ENCODE measurements around the gene TSSC4.

The TSSC4 gene

GRCh38 chr11:2428322-2428795, 27.8 kb downstream of the TSSC4 start:
- DNase-seq (ENCODE audit: low read depth): no peak
- TF ChIP-seq CTCF (IDR thresholded peaks at IDR 0.05; ENCODE audit: control insufficient read depth, extremely low read depth, insufficient read depth): peak; percentile 91
- H3K4me3 ChIP-seq (ENCODE audit: low read depth, low read length): no peak overlapping the region

DNA sequence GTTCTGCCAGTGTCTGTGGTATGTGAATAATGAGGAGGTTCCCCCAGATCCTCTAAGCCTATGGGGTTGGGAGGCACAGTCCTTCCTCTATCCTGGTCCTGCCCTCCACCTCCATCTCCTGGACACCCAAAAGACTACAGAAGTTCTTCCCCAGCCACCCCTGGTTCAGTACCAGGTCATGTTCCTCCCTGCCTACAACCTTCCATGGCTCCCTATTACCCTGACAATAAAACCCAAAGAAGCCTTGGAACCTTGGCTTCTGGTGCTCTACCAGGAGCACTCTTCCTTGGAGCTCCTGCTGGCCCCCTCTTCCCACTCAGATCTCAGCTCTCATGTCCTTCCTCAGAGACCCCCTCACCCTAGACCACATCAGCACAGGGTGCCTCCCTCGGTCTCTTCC, 30.8 kb downstream of the TSSC4 start:
- TF ChIP-seq CTCF (IDR thresholded peaks at IDR 0.05; ENCODE audit: control insufficient read depth, extremely low read depth, insufficient read depth): no peak
- no peak for DNase-seq (ENCODE audit: low read depth)
- no peak overlapping the region for H3K4me3 ChIP-seq (ENCODE audit: low read depth, low read length)

GRCh38 chr11:2432171-2432621, 31.6 kb downstream of the TSSC4 start:
- DNase-seq (ENCODE audit: low read depth): no peak
- no peak overlapping the region for H3K4me3 ChIP-seq (ENCODE audit: low read depth, low read length)
- TF ChIP-seq CTCF (IDR thresholded peaks at IDR 0.05; ENCODE audit: control insufficient read depth, extremely low read depth, insufficient read depth): no peak

DNA sequence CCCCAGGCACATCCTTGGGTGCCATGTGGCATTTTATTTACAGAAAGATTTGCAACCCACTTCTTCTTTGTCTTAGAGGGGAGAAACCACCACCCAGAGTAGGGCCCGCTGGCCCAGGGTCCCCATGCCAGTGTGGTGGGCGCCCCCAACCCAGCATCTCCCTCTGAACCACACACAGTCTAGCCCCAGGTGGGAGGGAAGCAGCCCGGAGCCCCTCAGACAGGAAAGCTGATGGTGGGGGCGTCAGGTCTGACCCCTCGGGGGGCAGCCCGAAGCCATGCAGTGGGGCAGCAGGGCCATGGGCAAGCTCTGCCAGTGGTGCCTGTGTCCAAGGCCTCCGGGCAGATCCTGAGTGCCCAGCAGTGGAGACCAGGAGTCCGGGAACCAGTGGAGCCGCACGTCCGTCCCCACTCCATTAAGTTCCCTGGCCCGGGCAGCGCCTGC, 32.1 kb downstream of the TSSC4 start:
- H3K4me3 ChIP-seq (ENCODE audit: low read depth, low read length): no peak overlapping the region
- no peak for DNase-seq (ENCODE audit: low read depth)
- no peak for TF ChIP-seq CTCF (IDR thresholded peaks at IDR 0.05; ENCODE audit: control insufficient read depth, extremely low read depth, insufficient read depth)

- no peak for TF ChIP-seq CTCF (IDR thresholded peaks at IDR 0.05; ENCODE audit: control insufficient read depth, extremely low read depth, insufficient read depth)
- H3K4me3 ChIP-seq (ENCODE audit: low read depth, low read length): no peak overlapping the region
- no peak for DNase-seq (ENCODE audit: low read depth)
Observed at GRCh38 chr11:2433106-2433925, 32.8 kb downstream of the TSSC4 start.

DNA sequence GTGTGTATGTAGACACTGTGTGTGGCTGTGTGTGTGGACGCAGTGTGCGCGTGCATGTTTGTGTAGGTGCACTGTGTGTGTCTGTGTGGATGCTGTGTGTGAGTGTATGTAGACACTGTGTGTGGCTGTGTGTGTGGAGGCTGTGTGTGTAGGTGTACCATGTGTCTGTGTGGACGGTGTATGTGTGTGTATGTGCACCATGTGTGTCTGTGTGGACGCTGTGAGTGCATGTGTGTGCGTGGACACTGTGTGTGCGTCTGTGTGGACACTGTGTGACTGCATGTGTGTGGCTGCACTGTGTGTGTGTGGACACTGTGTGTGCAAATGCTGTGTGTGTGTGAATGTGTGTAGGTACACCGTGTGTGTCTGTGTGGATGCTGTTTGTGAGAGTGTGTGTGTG, 33.5 kb downstream of the TSSC4 start:
- DNase-seq (ENCODE audit: low read depth): no peak
- H3K4me3 ChIP-seq (ENCODE audit: low read depth, low read length): no peak overlapping the region
- TF ChIP-seq CTCF (IDR thresholded peaks at IDR 0.05; ENCODE audit: control insufficient read depth, extremely low read depth, insufficient read depth): no peak
